ENCODE results near the gene JUN.

Gene JUN

DNA sequence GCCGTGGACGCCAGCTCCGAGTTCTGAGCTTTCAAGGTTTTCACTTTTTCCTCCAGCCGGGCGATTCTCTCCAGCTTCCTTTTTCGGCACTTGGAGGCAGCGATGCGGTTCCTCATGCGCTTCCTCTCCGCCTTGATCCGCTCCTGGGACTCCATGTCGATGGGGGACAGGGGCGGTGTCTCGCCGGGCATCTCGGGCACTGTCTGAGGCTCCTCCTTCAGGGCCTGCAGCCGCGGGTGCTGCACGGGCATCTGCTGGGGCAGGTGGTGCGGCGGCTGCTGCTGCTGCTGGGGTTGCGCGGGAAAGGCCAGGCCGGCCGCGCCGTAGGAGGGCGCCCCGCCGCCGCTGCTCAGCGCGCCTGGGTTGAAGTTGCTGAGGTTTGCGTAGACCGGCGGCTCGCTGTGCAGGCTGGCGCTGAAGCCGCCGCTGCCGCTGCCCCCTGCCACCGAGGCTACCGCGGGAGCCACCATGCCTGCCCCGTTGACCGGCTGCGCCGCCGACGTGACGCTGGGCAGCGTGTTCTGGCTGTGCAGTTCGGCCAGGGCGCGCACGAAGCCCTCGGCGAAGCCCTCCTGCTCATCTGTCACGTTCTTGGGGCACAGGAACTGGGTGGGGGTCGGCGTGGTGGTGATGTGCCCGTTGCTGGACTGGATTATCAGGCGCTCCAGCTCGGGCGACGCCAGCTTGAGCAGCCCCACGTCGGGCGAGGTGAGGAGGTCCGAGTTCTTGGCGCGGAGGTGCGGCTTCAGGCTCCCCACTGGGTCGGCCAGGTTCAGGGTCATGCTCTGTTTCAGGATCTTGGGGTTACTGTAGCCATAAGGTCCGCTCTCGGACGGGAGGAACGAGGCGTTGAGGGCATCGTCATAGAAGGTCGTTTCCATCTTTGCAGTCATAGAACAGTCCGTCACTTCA is 1.4 kb downstream of the JUN start:
- DNase-seq = peak; percentile 33

GRCh38 chr1:58781541-58782177 is 2.2 kb downstream of the JUN start:
- peak; percentile 79 for DNase-seq

DNA sequence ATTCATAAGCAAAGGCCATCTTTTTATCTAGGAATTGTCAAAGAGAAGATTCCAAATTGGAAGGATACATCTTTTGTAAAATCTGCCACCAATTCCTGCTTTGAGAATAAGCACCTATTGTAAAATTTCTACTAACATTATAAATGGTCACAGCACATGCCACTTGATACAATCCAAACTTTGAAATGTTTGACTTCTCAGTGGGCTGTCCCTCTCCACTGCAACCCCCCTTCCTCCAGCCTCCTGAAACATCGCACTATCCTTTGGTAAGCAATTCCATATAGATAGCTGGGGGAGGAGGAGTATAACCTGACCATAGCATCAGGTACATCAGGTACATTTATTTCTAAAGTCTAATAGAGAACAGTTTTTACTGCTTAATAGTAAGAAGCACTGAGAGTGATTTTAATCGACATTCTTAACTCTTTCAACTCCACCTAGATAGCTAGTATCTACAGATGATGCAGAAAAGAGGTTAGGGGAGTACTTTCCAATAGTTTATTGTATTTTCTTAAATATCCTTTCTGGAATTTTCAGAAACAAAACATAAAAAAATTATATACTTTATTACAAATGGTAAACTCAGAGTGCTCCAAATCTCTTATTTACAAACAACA is 2.9 kb downstream of the JUN start:
- peak; percentile 47 for DNase-seq

DNA sequence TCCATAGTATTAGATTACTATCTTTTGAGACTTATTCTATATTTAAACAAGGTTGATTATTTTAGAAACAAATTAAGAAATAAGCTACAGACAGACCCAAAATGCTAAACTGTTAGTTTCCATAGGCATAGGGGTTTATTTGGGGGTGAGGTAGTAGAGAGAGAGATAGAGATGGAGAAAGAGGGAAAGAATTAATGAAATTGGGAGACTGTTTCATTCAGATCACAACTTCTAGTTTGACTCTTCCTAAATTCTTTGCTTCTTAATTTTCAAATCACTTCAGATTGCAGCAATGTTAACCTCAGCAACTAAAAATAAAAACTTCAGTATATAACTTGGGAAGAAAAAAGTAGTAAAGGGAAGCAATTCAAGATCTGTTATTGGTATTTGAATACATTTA is 3.4 kb downstream of the JUN start:
- peak; percentile 43 for DNase-seq

GRCh38 chr1:58779801-58780382 is 4.0 kb downstream of the JUN start:
- DNase-seq = peak; percentile 84

- DNase-seq = peak; percentile 73
Measured at GRCh38 chr1:58779059-58779754, 4.6 kb downstream of the JUN start.

GRCh38 chr1:58778385-58779000 is 5.4 kb downstream of the JUN start:
- DNase-seq = no peak

- DNase-seq = no peak
Measured at GRCh38 chr1:58774027-58774426, 9.8 kb downstream of the JUN start.

- DNase-seq = no peak
Measured at GRCh38 chr1:58773406-58773840, 10.4 kb downstream of the JUN start.

- DNase-seq = peak; percentile 46
Measured at GRCh38 chr1:58769809-58770320, 14.0 kb downstream of the JUN start.

- peak; percentile 30 for DNase-seq
Measured at GRCh38 chr1:58768971-58769808, 14.7 kb downstream of the JUN start.

DNA sequence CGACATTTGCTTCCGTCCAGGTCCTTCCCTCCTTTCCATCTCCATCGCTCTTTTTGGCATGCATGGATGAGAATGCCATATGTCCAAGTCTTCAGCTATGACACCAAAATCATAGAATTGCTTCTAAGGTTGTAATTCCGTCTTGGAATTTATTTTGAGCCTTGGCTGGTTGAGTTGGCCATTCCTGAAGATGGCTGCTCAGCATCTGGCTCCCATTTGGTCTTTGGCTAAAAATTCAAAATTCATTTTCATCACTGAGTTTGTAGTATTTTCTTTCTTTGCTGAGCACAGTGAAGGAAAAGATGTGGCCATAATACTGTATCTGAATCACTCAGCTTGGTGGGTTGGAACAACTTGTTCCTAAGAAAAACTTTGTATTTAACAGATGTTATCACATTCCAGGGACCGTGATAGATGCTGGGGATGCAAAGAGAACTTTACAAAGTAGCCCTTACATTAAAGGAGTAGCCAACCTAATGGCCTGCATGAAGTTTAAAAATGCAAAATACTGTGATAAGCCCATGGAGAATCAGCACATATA is 15.6 kb downstream of the JUN start:
- DNase-seq = no peak

- no peak for DNase-seq
Measured at GRCh38 chr1:58767143-58767542, 16.7 kb downstream of the JUN start.

- DNase-seq = no peak
Measured at GRCh38 chr1:58765441-58765840, 18.4 kb downstream of the JUN start.

GRCh38 chr1:58765006-58765405 is 18.8 kb downstream of the JUN start:
- DNase-seq = no peak

GRCh38 chr1:58764294-58764978 is 19.4 kb downstream of the JUN start:
- no peak for DNase-seq

DNA sequence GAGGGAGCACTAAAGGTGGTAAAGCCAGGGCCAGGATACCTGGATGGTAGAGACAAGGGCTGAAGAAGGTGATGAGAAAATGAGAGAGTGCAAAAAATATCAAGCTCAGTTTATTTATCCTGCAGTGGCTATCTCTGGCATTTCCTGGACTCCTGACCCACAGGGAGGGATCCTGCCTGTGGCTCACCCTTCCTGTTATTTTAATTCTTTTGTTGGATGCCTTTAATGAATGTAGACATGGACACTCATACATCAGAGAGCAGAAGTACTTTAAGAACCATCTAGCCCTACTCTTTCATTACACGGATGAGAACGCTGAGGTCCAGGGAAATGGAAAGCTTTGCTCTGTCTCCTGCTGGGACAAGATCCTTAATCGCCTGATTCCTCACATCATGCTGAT is 20.6 kb downstream of the JUN start:
- DNase-seq = no peak

GRCh38 chr1:58762806-58763205 is 21.0 kb downstream of the JUN start:
- peak; percentile 68 for DNase-seq

DNA sequence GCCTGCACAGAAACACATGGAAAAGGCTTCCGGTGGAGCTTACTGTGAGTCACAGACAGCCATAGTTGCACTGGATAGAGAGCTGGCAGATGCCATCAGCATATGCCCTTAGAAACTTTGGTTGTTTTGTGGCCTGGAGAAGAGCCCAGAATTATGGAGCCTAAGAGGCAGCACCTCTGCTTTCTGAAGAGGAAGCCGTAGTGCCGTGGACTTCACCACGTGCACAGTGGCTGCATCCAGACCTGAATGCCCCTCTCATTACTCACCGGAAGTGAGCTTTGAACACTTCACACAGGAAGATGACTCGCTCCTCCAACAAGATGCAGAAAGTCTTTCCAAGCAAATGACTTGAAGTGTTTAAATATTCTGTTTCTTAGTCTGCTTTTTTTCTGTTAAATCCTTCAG is 28.4 kb downstream of the JUN start:
- DNase-seq = peak; percentile 92
